Caco-2 (cell line): ENCODE results near the gene CCDC54. TPM values are rescaled to one million over a fixed set of nuclear protein-coding genes. Genes with fewer than 3 reads are reported as not detected.

Experiments
- BruUV-seq: library from RNA; stranded (reverse); fragments of 400-500 nt; replicated peaks from 2 replicates; lab custom pipeline; 2021; lab: Mats Ljungman, UMichigan
- CTCF ChIA-PET: fragments of 300-600 bp; sonication (Branson Sonifier 250); formaldehyde crosslinking; loops from one replicate; lab custom pipeline; 2022; ENCODE audit warnings: antibody characterized with exemption; lab: Charles Lee
- POLR2A ChIA-PET: fragments of 300-600 bp; sonication (Branson Sonifier 250); formaldehyde crosslinking; loops from one replicate; lab custom pipeline; 2022; ENCODE audit warnings: antibody characterized with exemption; lab: Charles Lee
- DNase-seq, 2 experiments: peaks; one replicate each; pipeline versions ENCODE4 v3.0.0 to v3.0.0-alpha.2; 2020 to 2022
- H3K27me3 ChIP-seq: replicated peaks from 2 replicates; pipeline ENCODE4 v1.6.0; 2011; ENCODE audit warnings: low read length; ENCODE audit not compliant: control insufficient read depth, insufficient read depth
- H3K36me3 ChIP-seq: 2 replicates; pipeline ENCODE4 v1.5.1; 2011; ENCODE audit warnings: low read length; ENCODE audit not compliant: control insufficient read depth, insufficient read depth
- H3K4me1 ChIP-seq: fragments of 250-450 bp; sonication (Bioruptor Pico); 2 replicates; pipeline ENCODE4 v1.5.1; 2020; ENCODE audit warnings: mild to moderate bottlenecking
- H3K4me3 ChIP-seq: 2 replicates; pipeline ENCODE4 v1.5.1; 2011; ENCODE audit warnings: low read depth, mild to moderate bottlenecking, control low read depth, low read length
- H3K9me3 ChIP-seq: fragments of 250-450 bp; sonication (Bioruptor Pico); 2 replicates; pipeline ENCODE4 v1.5.1; 2020; ENCODE audit warnings: mild to moderate bottlenecking, moderate library complexity
- H3K27ac Mint-ChIP-seq: one replicate; pipeline ENCODE4 v1.8.0; 2022; ENCODE audit warnings: mixed read lengths; ENCODE audit not compliant: unreplicated experiment
- H3K27me3 Mint-ChIP-seq: one replicate; pipeline ENCODE4 v1.8.0; 2022; ENCODE audit warnings: mixed read lengths; ENCODE audit not compliant: insufficient read depth, unreplicated experiment
- H3K36me3 Mint-ChIP-seq: one replicate; pipeline ENCODE4 v1.8.0; 2022; ENCODE audit warnings: mild to moderate bottlenecking, mixed read lengths; ENCODE audit not compliant: insufficient read depth, unreplicated experiment
- H3K4me1 Mint-ChIP-seq: one replicate; pipeline ENCODE4 v1.8.0; 2022; ENCODE audit warnings: low read depth, mixed read lengths; ENCODE audit not compliant: unreplicated experiment
- H3K4me3 Mint-ChIP-seq: one replicate; pipeline ENCODE4 v1.8.0; 2022; ENCODE audit warnings: mild to moderate bottlenecking, moderate library complexity, mixed read lengths; ENCODE audit not compliant: unreplicated experiment
- H3K9me3 Mint-ChIP-seq: one replicate; pipeline ENCODE4 v1.8.0; 2022; ENCODE audit warnings: mixed read lengths; ENCODE audit not compliant: unreplicated experiment
- intact Hi-C: fragments of 100-400 bp; cut with micrococcal nuclease; formaldehyde crosslinking; loops from one replicate; pipeline ENCODE4 v1.10.0; 2022; ENCODE audit not compliant: unreplicated experiment
- total RNA-seq: library from RNA; stranded (reverse); gene quantifications from 2 replicates; pipeline ENCODE4 v1.2.3, GENCODE V29; 2022
- TF ChIP-seq, protein P1 (sequence below), 2 experiments: fragments of 200-600 bp in 1 of 2; IDR thresholded peaks; 1 replicate in 1 of 2; 2 replicates in 1 of 2; pipeline versions ENCODE4 v1.5.1 to v1.8.0; 2011 to 2022; ENCODE audit warnings: antibody characterized with exemption in 1 of 2, control low read depth in 1 of 2, inconsistent platforms in 1 of 2, low read depth in 1 of 2, low read length in 1 of 2, mild to moderate bottlenecking in 1 of 2, moderate library complexity in 1 of 2; ENCODE audit not compliant: insufficient read depth in 1 of 2, severe bottlenecking in 1 of 2, unreplicated experiment in 1 of 2

The CCDC54 gene
- total RNA-seq, 1 experiment from 2014 or later: not detected

DNA sequence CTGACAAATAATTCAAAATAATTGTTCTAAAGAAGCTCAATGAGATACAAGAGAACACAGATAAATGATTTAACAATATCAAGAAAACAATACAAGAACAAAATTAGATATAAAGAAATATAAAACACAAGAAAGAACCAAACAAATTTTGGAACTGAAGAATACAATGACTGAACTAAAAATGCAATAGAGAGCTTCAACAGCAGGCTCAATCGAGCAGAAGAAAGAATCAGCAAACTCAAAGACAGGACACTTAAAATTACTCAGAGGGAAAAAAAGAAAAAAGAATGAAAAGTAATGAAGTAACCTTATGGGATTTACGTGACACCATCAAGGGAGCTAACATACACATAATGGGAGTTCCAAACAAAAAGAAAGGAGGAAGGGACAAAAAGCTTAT, 32.1 kb downstream of the CCDC54 start:
- no peak overlapping the region for H3K27ac Mint-ChIP-seq
- no peaks in the 10 kb centered on the region for H3K36me3 Mint-ChIP-seq
- TF ChIP-seq, protein P1, sequence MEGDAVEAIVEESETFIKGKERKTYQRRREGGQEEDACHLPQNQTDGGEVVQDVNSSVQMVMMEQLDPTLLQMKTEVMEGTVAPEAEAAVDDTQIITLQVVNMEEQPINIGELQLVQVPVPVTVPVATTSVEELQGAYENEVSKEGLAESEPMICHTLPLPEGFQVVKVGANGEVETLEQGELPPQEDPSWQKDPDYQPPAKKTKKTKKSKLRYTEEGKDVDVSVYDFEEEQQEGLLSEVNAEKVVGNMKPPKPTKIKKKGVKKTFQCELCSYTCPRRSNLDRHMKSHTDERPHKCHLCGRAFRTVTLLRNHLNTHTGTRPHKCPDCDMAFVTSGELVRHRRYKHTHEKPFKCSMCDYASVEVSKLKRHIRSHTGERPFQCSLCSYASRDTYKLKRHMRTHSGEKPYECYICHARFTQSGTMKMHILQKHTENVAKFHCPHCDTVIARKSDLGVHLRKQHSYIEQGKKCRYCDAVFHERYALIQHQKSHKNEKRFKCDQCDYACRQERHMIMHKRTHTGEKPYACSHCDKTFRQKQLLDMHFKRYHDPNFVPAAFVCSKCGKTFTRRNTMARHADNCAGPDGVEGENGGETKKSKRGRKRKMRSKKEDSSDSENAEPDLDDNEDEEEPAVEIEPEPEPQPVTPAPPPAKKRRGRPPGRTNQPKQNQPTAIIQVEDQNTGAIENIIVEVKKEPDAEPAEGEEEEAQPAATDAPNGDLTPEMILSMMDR (IDR thresholded peaks at IDR 0.05; ENCODE audit: insufficient read depth in 1 of 2, low read depth in 1 of 2, low read length in 1 of 2, severe bottlenecking in 1 of 2, unreplicated experiment in 1 of 2): no peak
- H3K27me3 ChIP-seq: no peaks in the 10 kb centered on the region
- no peaks in the 10 kb centered on the region for H3K4me1 ChIP-seq
- CTCF ChIA-PET: interaction anchor here (0.7 kb wide), 1 partner anchor 12 kb away, joined by 3 read pairs; no protein-coding TSS in a partner anchor
- no peaks in the 10 kb centered on the region for H3K4me1 Mint-ChIP-seq
- no TSS peak for BruUV-seq
- H3K36me3 ChIP-seq: no peaks in the 10 kb centered on the region
- no peak overlapping the region for H3K4me3 Mint-ChIP-seq
- H3K27me3 Mint-ChIP-seq: no peaks in the 10 kb centered on the region
- H3K9me3 ChIP-seq: no peaks in the 10 kb centered on the region
- intact Hi-C loops: no loop called here
- POLR2A ChIA-PET: no interaction called here
- no peak for DNase-seq
- H3K4me3 ChIP-seq: no peak overlapping the region
- no peaks in the 10 kb centered on the region for H3K9me3 Mint-ChIP-seq

GRCh38 chr3:107410606-107411005, 33.4 kb downstream of the CCDC54 start:
- Histone ChIP-seq H3K36me3 (no peaks in the 10 kb centered on the region), H3K4me1 (no peaks in the 10 kb centered on the region), H3K4me3 (no peak overlapping the region), H3K27me3 (no peaks in the 10 kb centered on the region), H3K9me3 (no peaks in the 10 kb centered on the region)
- Mint-ChIP-seq H3K4me3 (no peak overlapping the region), H3K9me3 (no peaks in the 10 kb centered on the region), H3K4me1 (no peaks in the 10 kb centered on the region), H3K27me3 (no peaks in the 10 kb centered on the region), H3K27ac (no peak overlapping the region), H3K36me3 (no peaks in the 10 kb centered on the region)
- TF ChIP-seq, protein P1 (IDR thresholded peaks at IDR 0.05; ENCODE audit: insufficient read depth in 1 of 2, low read depth in 1 of 2, low read length in 1 of 2, severe bottlenecking in 1 of 2, unreplicated experiment in 1 of 2): no peak
- DNase-seq: no peak
- intact Hi-C loops: no loop called here
- ChIA-PET CTCF (no interaction called here), POLR2A (no interaction called here)
- no TSS peak for BruUV-seq

DNA sequence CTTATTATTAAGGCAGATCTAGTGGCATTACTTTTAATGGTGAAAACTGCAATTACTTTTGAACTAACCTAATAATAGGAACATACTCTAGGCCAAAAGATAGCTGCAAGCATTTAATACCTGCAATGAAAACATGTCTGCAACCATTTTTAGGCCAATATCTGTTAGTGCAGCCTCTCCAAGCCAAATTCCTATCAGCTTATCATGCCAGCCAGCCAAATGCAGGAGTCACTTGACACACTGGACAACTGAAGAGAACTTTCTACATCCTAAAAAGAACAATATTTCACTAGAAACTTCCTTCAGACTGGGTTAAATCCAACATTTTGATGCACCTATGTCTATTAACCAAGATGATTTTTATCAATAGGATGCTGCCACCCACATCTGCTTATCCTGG, 33.8 kb downstream of the CCDC54 start:
- Histone ChIP-seq H3K4me1 (no peaks in the 10 kb centered on the region), H3K36me3 (no peaks in the 10 kb centered on the region), H3K27me3 (no peaks in the 10 kb centered on the region), H3K9me3 (no peaks in the 10 kb centered on the region), H3K4me3 (no peak overlapping the region)
- peaks cover 1% of the 10 kb centered on the region for H3K27me3 Mint-ChIP-seq
- no peak for DNase-seq
- intact Hi-C loops: no loop called here
- no TSS peak for BruUV-seq
- no peak overlapping the region for H3K4me3 Mint-ChIP-seq
- TF ChIP-seq, protein P1 (IDR thresholded peaks at IDR 0.05; ENCODE audit: insufficient read depth in 1 of 2, low read depth in 1 of 2, low read length in 1 of 2, severe bottlenecking in 1 of 2, unreplicated experiment in 1 of 2): no peak
- H3K27ac Mint-ChIP-seq: no peak overlapping the region
- no peaks in the 10 kb centered on the region for H3K4me1 Mint-ChIP-seq
- no peaks in the 10 kb centered on the region for H3K36me3 Mint-ChIP-seq
- CTCF ChIA-PET: no interaction called here
- H3K9me3 Mint-ChIP-seq: no peaks in the 10 kb centered on the region
- POLR2A ChIA-PET: no interaction called here
